ENCODE results near the gene GPR31. TPM values are rescaled to one million over a fixed set of nuclear protein-coding genes. Genes with fewer than 3 reads are reported as not detected.

GPR31 gene
- total RNA-seq, 4 donors from 2014 or later: not detected

GRCh38 chr6:167109651-167110050, 48.1 kb downstream of the GPR31 start:
- ATAC-seq (ENCODE audit: low FRiP score) (no peak), DNase-seq (ENCODE audit: low spot score) (no peak)
- no peak for TF ChIP-seq CTCF (IDR thresholded peaks at IDR 0.05)

GRCh38 chr6:167108278-167108677, 49.5 kb downstream of the GPR31 start:
- ATAC-seq (ENCODE audit: low FRiP score) (no peak), DNase-seq (ENCODE audit: low spot score) (no peak)

GRCh38 chr6:167107787-167108186, 50.0 kb downstream of the GPR31 start:
- ATAC-seq (ENCODE audit: low FRiP score) (no peak), DNase-seq (ENCODE audit: low spot score) (no peak)
- TF ChIP-seq CTCF (IDR thresholded peaks at IDR 0.05): no peak

More at GRCh38 chr6:167108278-167108677, 49.5 kb downstream of the GPR31 start:
- TF ChIP-seq CTCF (IDR thresholded peaks at IDR 0.05): no peak

- ATAC-seq (ENCODE audit: low FRiP score): no peak
Measured at GRCh38 chr6:167106406-167106805, 51.4 kb downstream of the GPR31 start.

More at GRCh38 chr6:167106406-167106805, 51.4 kb downstream of the GPR31 start:
- no peak for TF ChIP-seq CTCF (IDR thresholded peaks at IDR 0.05)
- DNase-seq (ENCODE audit: low spot score): no peak

Other genes with a start within 250 kb of the GPR31 start
- 100 to 1,000 TPM in 1 of 4 donors, 10 to 100 TPM in 3; 68.4 to 129 (median 84.4) TPM for gene RNASET2, start 201.4 kb downstream of the GPR31 start, total RNA-seq
- gene CEP43, start 158.6 kb downstream of the GPR31 start, total RNA-seq: 10 to 100 TPM; 12.2 to 13.7 (median 13.4) TPM
- gene CCR6, start 34.9 kb downstream of the GPR31 start, total RNA-seq: 1 to 10 TPM in 2 of 4 donors, under 1 TPM in 1, not detected in 1; 0.36 to 1.1 (median 1.1) TPM
- not detected for gene UNC93A, start 133.3 kb upstream of the GPR31 start, total RNA-seq
- gene TTLL2, start 167.1 kb upstream of the GPR31 start, total RNA-seq: not detected